Measurements from ENCODE around the gene AGAP1.

AGAP1 gene

DNA sequence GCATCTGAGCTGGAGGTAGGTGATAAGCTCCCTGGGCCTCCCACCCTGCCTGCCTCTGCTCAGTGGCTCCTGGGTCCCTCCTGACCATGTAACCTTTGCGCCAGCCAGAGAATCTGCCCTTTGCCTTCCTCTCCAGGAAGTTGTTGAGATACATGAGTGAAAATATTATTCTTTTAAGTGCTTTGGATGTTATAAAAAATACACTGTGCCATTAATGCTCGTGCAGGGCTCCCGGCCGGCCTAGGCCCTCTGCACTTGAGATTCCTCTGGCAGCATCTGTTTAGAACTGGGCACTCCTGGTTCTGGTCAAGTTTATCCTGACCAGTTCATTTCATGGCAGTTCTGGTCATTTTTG, 18.8 kb downstream of the AGAP1 start:
- DNase-seq (ENCODE audit: low spot score), result no peak
- no peak overlapping the region for H3K27ac ChIP-seq
- H3K4me3 ChIP-seq, result no peak overlapping the region
- TF ChIP-seq, protein P1, sequence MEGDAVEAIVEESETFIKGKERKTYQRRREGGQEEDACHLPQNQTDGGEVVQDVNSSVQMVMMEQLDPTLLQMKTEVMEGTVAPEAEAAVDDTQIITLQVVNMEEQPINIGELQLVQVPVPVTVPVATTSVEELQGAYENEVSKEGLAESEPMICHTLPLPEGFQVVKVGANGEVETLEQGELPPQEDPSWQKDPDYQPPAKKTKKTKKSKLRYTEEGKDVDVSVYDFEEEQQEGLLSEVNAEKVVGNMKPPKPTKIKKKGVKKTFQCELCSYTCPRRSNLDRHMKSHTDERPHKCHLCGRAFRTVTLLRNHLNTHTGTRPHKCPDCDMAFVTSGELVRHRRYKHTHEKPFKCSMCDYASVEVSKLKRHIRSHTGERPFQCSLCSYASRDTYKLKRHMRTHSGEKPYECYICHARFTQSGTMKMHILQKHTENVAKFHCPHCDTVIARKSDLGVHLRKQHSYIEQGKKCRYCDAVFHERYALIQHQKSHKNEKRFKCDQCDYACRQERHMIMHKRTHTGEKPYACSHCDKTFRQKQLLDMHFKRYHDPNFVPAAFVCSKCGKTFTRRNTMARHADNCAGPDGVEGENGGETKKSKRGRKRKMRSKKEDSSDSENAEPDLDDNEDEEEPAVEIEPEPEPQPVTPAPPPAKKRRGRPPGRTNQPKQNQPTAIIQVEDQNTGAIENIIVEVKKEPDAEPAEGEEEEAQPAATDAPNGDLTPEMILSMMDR (IDR thresholded peaks at IDR 0.05), result no peak

DNA sequence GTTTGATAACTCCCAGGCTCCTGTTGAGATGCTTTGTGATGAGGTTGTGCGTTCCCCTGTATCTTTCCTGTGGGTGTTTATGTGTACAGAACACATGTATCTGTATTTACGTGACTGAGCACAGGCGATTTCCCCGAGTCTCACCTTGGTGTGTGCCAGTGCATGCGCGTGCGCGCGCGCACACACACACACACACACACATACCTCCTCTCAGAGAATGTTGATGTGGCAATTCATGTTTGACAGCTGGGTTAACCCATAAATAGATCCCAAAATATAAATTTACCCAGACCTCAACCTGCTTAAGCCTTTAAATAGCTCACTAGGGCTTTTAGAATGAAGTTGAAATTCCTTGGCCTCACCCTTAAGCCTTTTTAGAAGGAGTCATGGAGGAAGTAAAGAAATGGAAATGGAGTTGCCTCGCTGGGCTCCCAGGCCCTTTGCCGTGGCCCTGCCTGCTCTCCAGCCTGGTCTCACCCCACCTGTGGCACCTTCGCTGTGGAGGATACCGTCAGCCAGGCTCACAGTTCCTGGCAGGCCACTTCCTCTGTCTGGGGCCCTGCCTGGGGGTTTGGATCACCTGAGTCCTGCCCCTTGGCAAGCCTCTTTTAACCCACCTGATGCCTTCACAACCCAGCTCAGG, 20.3 kb downstream of the AGAP1 start:
- Histone ChIP-seq H3K4me3 (no peak overlapping the region), H3K27ac (no peak overlapping the region)
- DNase-seq (ENCODE audit: low spot score), result no peak
- TF ChIP-seq, protein P1 (IDR thresholded peaks at IDR 0.05), result no peak

DNA sequence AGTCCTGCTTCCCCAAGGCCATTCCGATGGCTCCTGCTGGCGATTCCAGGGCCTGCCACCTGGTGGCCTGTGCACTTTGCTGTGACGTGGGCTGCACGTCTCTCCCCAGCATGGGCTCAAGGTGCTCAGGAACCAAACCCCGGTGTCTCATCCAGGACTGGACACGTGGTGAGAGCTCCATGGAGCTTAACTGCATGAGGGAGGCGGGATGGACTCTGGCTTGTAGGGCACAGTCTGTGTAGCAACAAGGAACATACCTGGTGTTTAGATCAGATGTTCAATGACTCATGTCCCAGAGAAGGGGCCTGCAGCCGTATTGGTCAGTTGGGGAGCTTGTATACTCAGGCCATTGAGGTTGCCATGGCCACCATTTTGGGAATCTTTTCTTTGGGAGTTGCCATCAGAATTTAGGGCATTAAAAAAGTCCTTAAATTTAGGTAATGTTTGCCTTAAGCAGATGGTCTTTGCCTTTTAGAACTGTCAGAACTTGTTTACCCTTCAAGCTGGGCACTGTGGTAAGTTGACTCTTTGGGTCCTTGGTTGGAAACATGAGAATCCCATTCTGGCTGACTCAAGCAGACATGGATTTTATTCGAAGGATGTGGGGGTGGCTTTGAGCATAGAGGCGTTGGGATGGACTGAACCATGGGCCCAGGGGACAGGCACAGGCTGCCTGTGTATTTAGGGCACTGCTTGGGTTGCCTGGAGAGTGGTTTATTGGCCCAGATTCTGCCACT, 21.0 kb downstream of the AGAP1 start:
- no peak for DNase-seq (ENCODE audit: low spot score)
- TF ChIP-seq, protein P1 (IDR thresholded peaks at IDR 0.05), result no peak
- Histone ChIP-seq H3K27ac (no peak overlapping the region), H3K4me3 (no peak overlapping the region)

DNA sequence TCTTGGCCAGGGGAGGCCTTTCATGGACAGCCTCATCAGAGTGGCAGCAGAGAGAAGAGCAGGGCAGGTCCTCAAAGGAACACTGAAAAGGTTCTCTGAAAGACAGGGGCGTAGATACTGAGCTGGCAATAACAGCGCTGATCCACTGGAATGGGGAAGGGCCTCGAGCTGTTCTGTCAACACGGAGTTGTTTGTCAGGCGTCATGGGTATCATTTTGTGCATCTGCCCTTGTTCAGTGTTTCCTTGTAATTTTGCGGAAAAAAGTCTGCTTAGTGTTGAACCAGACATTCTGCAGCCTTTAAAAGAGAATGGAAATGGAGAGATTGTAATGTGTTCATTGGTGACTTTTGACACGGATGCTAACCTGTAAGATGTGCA, 21.5 kb downstream of the AGAP1 start:
- Histone ChIP-seq H3K4me3 (no peak overlapping the region), H3K27ac (no peak overlapping the region)
- TF ChIP-seq, protein P1 (IDR thresholded peaks at IDR 0.05), result no peak
- DNase-seq (ENCODE audit: low spot score), result no peak

DNA sequence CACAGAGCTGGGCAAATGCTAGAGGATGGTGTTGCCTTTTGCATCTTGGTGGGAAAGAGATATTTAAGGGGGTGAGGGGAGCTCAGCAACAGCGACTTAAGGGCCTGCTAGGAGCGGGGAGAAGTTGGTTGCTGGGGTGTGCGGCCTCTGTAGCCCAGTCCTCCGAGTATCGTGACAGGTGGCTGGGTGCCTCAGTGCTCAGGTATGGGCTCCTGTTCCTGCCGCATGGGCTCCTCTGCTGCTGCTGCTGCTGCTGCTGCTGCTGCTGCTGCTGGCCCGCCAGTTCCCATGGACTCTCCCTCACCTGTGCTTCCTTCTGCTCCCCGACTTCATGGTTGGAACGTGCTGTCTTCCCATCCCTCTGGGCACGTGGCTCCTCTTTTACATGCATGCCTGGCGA, 22.0 kb downstream of the AGAP1 start:
- H3K27ac ChIP-seq, result no peak overlapping the region
- no peak overlapping the region for H3K4me3 ChIP-seq
- TF ChIP-seq, protein P1 (IDR thresholded peaks at IDR 0.05), result no peak
- DNase-seq (ENCODE audit: low spot score), result no peak

DNA sequence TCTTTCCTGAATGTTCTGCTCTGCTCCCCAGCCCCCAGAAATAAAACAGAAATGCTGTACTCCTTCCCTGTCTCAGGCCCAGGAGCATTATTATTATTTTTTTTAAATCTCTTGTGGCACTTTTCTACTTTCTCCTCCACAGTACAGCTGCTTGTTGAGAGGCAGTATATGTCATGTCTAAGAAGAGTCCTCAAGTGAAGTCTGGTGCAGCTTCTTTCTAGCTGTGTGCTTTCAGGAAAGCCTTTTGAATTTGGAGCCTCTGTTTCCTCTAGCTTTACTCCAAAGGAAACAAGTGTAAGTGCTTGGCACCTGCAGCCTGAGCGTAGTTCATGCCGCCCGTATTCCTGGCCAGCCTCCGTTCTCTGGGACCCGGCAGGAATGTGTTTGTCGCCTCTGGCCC, 22.4 kb downstream of the AGAP1 start:
- no peak overlapping the region for H3K27ac ChIP-seq
- no peak for DNase-seq (ENCODE audit: low spot score)
- TF ChIP-seq, protein P1 (IDR thresholded peaks at IDR 0.05), result no peak
- no peak overlapping the region for H3K4me3 ChIP-seq
